ENCODE results near the gene TMEM233. TPM values are rescaled to one million over a fixed set of nuclear protein-coding genes. Genes with fewer than 3 reads are reported as not detected.

The TMEM233 gene
- total and polyA plus RNA-seq, 2 of the 8 experiments (the other 6 are each of a cell fraction or from before 2014, with no cell fraction given) = 0.09 TPM

- POLR2A ChIA-PET (ENCODE audit: partially characterized antibody) = interaction anchor here (0.7 kb wide), 1 partner anchor 11 kb away, joined by 3 read pairs; no protein-coding TSS in a partner anchor
Observed at GRCh38 chr12:119684711-119685369, 91.3 kb downstream of the TMEM233 start.

More at GRCh38 chr12:119684711-119685369, 91.3 kb downstream of the TMEM233 start:
- Histone ChIP-seq H3K36me3 (ENCODE audit: control insufficient read depth in 2 of 4, insufficient read depth in 4 of 4, low read length in 3 of 4) (peaks cover 8 to 34% (median 22%) of the 10 kb centered on the region in 4 experiments), H2AK5ac (ENCODE audit: low read depth, low read length) (no peak overlapping the region), H3K27ac (ENCODE audit: low read depth, low read length) (no peak overlapping the region), H3K9me3 (ENCODE audit: insufficient read depth in 2 of 2, low read depth in 1 of 2, low read length in 1 of 2) (no peaks in the 10 kb centered on the region; a peak in 1 of 4 replicates), H4K5ac (ENCODE audit: insufficient read length, low read depth, low read length) (no peak overlapping the region), H3K4me1 (replicated peaks in 1 of 4; ENCODE audit: control insufficient read depth in 3 of 4, insufficient read depth in 4 of 4, low read length in 3 of 4) (no peaks in the 10 kb centered on the region), H4K91ac (replicated peaks; ENCODE audit: insufficient read length, low read length) (no peak overlapping the region), H3K27me3 (replicated peaks in 1 of 4; ENCODE audit: control insufficient read depth in 3 of 4, extremely low read depth in 1 of 4, insufficient read depth in 3 of 4, low read length in 3 of 4) (no peaks in the 10 kb centered on the region), H3K18ac (ENCODE audit: extremely low read depth, low read length) (no peak overlapping the region), H3K56ac (replicated peaks; ENCODE audit: insufficient read length, low read depth, low read length) (no peak overlapping the region), H3K79me1 (ENCODE audit: low read depth, low read length) (no peaks in the 10 kb centered on the region; the same call in 1 of the 2 replicates), H2BK120ac (replicated peaks; ENCODE audit: low read depth, low read length) (no peak overlapping the region), H3K23ac (ENCODE audit: insufficient read length) (no peak overlapping the region), H4K8ac (ENCODE audit: extremely low read depth, insufficient read depth, low read length) (no peak overlapping the region), H2BK20ac (ENCODE audit: low read length) (no peak overlapping the region), H3K79me2 (ENCODE audit: control insufficient read depth in 1 of 2, insufficient read depth in 2 of 2, low read length in 2 of 2) (no peaks in the 10 kb centered on the region), H2BK12ac (ENCODE audit: low read depth, low read length) (no peak overlapping the region), H4K20me1 (replicated peaks in 1 of 2; ENCODE audit: control insufficient read depth in 1 of 2, insufficient read depth in 2 of 2, low read length in 2 of 2) (peaks cover 0 to 2% of the 10 kb centered on the region in 2 experiments), H3K14ac (ENCODE audit: insufficient read length) (no peak overlapping the region), H2BK15ac (ENCODE audit: low read length) (no peak overlapping the region), H3K4me3 (ENCODE audit: extremely low read depth in 1 of 4, insufficient read depth in 2 of 4, low read depth in 3 of 4, low read length in 4 of 4) (no peak overlapping the region), H3K9ac (replicated peaks in 1 of 4; ENCODE audit: extremely low read depth in 1 of 4, low read depth in 3 of 4, low read length in 3 of 4) (no peak overlapping the region), H3K4ac (replicated peaks; ENCODE audit: insufficient read length, low read depth, low read length) (no peak overlapping the region), H2AFZ (ENCODE audit: low read length) (no peak overlapping the region), H3K23me2 (ENCODE audit: low read depth, low read length) (no peaks in the 10 kb centered on the region), H3K4me2 (ENCODE audit: insufficient read depth in 1 of 2, low read depth in 2 of 2, low read length in 2 of 2) (no peak overlapping the region), H2BK5ac (ENCODE audit: low read depth, low read length) (no peak overlapping the region)
- TF ChIP-seq JUND (IDR thresholded peaks at IDR 0.05; ENCODE audit: low read length) (no peak), EGR1 (IDR thresholded peaks at IDR 0.05; ENCODE audit: borderline replicate concordance, low read depth, low read length) (no peak), CHD2 (IDR thresholded peaks at IDR 0.05; ENCODE audit: low read length) (no peak), POLR2A (IDR thresholded peaks at IDR 0.05; ENCODE audit: control extremely low read depth in 1 of 2, low read depth in 2 of 2, low read length in 2 of 2) (no peak), EP300 (IDR thresholded peaks at IDR 0.05; ENCODE audit: borderline replicate concordance in 1 of 2, low read depth in 2 of 2, low read length in 2 of 2) (no peak), RBBP5 (IDR thresholded peaks at IDR 0.05; ENCODE audit: borderline replicate concordance, low read depth, low read length) (no peak)
- FAIRE-seq (no peak), DNase-seq (ENCODE audit: low read depth in 1 of 2, low spot score in 2 of 2) (no peak)
- 91% methylated on average over 10 of the region's 10 CpGs; no CpG with 5 or more reads in 1 of the 2 experiments for WGBS, 2 experiments (ENCODE audit: extremely low coverage in 1 of 2, insufficient coverage in 1 of 2, insufficient read length in 1 of 2, insufficient replicate concordance in 2 of 2, low coverage in 1 of 2, low lambda C conversion rate in 2 of 2, missing lambda C conversion rate in 1 of 2)
- CTCF ChIA-PET (ENCODE audit: partially characterized antibody) = interaction anchor here (0.6 kb wide), 1 partner anchor 156 kb away, joined by 3 read pairs; no protein-coding TSS in a partner anchor
